ENCODE data around the gene XCR1. TPM values are rescaled to one million over a fixed set of nuclear protein-coding genes. Genes with fewer than 3 reads are reported as not detected.

Gene XCR1
- total RNA-seq, 4 donors from 2014 or later, result under 0.01 to 0.07 (median 0.04) TPM; not detected in 1

DNA sequence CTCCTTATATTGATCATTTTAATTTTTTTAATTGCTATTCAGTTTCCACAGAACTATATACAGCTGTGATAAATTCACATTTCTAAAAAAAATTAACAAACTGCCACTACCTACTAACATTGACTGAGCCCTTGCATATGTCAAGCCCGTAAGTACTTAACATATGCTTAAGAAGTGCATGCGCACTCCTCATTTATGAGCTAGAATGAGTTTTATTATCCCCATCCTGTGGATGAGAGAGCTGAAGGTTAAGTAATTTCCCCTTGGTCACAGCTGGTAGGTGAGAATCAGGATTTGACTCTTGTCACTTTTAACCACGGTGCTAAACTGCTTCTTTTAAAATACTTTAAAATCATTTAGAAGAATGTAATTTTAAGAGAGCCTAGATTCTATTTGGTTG is 58.2 kb downstream of the XCR1 start:
- WGBS, 2 donors (ENCODE audit: low coverage in 1 of 2), result 70 to 92% methylated on average over 2 to 3 of the region's 3 CpGs
- Histone ChIP-seq H3K36me3 (peaks cover 0 to 94% of the 10 kb centered on the region in 2 donors), H3K9me3 (no peaks in the 10 kb centered on the region), H3K4me3 (no peak overlapping the region), H3K27ac (no peak overlapping the region), H3K27me3 (no peaks in the 10 kb centered on the region), H3K4me1 (peaks cover 0 to 65% (median 0%) of the 10 kb centered on the region in 3 donors)
- TF ChIP-seq EP300 (IDR thresholded peaks at IDR 0.05) (no peak), POLR2A (IDR thresholded peaks at IDR 0.05) (no peak), POLR2AphosphoS5 (IDR thresholded peaks at IDR 0.05) (no peak)
- TF ChIP-seq, protein P1, sequence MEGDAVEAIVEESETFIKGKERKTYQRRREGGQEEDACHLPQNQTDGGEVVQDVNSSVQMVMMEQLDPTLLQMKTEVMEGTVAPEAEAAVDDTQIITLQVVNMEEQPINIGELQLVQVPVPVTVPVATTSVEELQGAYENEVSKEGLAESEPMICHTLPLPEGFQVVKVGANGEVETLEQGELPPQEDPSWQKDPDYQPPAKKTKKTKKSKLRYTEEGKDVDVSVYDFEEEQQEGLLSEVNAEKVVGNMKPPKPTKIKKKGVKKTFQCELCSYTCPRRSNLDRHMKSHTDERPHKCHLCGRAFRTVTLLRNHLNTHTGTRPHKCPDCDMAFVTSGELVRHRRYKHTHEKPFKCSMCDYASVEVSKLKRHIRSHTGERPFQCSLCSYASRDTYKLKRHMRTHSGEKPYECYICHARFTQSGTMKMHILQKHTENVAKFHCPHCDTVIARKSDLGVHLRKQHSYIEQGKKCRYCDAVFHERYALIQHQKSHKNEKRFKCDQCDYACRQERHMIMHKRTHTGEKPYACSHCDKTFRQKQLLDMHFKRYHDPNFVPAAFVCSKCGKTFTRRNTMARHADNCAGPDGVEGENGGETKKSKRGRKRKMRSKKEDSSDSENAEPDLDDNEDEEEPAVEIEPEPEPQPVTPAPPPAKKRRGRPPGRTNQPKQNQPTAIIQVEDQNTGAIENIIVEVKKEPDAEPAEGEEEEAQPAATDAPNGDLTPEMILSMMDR (IDR thresholded peaks at IDR 0.05), result no peak
- ATAC-seq, result no peak

DNA sequence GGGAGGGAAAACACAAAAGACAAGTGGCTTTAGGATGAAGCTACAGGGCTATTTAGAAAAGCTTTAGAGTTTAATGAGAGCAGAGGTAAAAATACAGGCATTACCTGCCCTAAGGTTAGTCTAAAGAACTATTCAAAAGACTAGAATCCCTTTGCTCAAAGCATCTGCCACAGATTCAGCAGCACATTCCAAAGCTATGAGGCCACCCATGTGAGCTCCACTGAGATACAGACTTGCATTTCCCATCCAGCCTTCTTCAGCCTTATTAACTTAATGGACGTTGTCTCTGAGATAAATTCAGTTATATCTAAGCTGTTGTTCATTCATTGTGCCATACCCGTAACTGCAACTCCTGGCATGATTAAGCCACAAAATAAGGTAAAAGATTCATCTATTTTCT is 58.6 kb downstream of the XCR1 start:
- Histone ChIP-seq H3K27ac (no peak overlapping the region), H3K4me3 (no peak overlapping the region), H3K4me1 (peaks cover 0 to 62% (median 0%) of the 10 kb centered on the region in 3 donors), H3K27me3 (no peaks in the 10 kb centered on the region), H3K36me3 (peaks cover 0 to 94% of the 10 kb centered on the region in 2 donors), H3K9me3 (no peaks in the 10 kb centered on the region)
- TF ChIP-seq POLR2AphosphoS5 (IDR thresholded peaks at IDR 0.05) (no peak), EP300 (IDR thresholded peaks at IDR 0.05) (no peak), POLR2A (IDR thresholded peaks at IDR 0.05) (no peak)
- TF ChIP-seq, protein P1 (IDR thresholded peaks at IDR 0.05), result no peak
- 43 to 67% methylated on average over 2 of the region's 2 CpGs for WGBS, 2 donors (ENCODE audit: low coverage in 1 of 2)
- ATAC-seq, result no peak

DNA sequence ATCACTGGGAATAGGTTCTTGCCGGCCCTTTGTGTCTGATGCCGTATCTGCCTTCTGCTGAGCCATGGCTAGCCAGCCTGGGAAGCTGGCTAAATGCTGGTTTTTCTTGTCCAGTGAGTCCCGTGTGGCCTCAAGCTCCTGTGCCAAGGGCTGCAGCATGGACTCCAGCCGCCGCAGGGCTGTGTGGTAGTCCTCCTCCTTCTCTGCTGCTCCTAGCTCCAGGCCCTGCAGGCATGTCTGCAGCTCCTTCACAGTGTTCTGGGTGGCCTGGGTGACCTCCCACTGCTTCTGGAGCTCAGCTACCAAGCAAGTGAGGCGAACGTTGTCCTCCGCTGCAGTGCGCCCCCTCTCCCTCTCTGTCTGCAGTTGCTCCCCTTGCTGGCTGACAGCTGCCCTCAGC is 59.1 kb downstream of the XCR1 start:
- no peak overlapping the region for H3K27ac ChIP-seq
- peaks cover 0 to 57% (median 0%) of the 10 kb centered on the region in 3 donors for H3K4me1 ChIP-seq
- H3K4me3 ChIP-seq, result no peak overlapping the region
- WGBS, 2 donors (ENCODE audit: low coverage in 1 of 2), result 50 to 75% methylated on average over 1 to 9 of the region's 9 CpGs
- ATAC-seq, result no peak
- TF ChIP-seq, protein P1 (IDR thresholded peaks at IDR 0.05), result no peak
- TF ChIP-seq EP300 (IDR thresholded peaks at IDR 0.05) (no peak), POLR2A (IDR thresholded peaks at IDR 0.05) (no peak), POLR2AphosphoS5 (IDR thresholded peaks at IDR 0.05) (no peak)
- peaks cover 0 to 97% of the 10 kb centered on the region in 2 donors for H3K36me3 ChIP-seq
- no peaks in the 10 kb centered on the region for H3K27me3 ChIP-seq
- H3K9me3 ChIP-seq, result no peaks in the 10 kb centered on the region

DNA sequence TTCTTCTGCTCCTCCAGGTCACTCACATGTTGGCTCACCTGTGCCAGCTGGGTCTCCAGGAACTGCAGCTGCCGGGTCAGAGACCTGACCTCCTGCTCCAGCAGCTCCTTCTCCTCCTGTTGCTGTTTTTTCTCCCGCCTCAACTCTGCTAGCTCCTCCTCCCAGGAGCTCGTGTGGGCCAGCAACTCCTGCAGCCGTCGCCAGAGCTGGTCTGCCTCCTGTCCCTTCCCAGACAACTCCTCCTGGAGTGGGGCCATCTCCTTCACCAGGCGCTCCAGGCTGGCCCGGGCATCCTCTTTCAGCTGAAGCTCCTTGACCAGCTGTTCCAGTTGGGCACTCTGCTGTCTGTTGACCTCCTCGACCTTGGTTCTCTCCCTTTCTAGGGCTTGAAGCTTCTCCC is 59.6 kb downstream of the XCR1 start:
- peaks cover 0 to 52% (median 0%) of the 10 kb centered on the region in 3 donors for H3K4me1 ChIP-seq
- no peak for ATAC-seq
- H3K9me3 ChIP-seq, result no peaks in the 10 kb centered on the region
- WGBS, 2 donors (ENCODE audit: low coverage in 1 of 2), result 46 to 65% methylated on average over 6 to 8 of the region's 8 CpGs
- H3K4me3 ChIP-seq, result no peak overlapping the region
- no peaks in the 10 kb centered on the region for H3K27me3 ChIP-seq
- H3K27ac ChIP-seq, result no peak overlapping the region
- TF ChIP-seq, protein P1 (IDR thresholded peaks at IDR 0.05), result no peak
- no peak for TF ChIP-seq POLR2A (IDR thresholded peaks at IDR 0.05)
- TF ChIP-seq POLR2AphosphoS5 (IDR thresholded peaks at IDR 0.05), result no peak
- no peak for TF ChIP-seq EP300 (IDR thresholded peaks at IDR 0.05)
- H3K36me3 ChIP-seq, result peaks cover 0 to 98% of the 10 kb centered on the region in 2 donors

Other genes starting within 250 kb of the XCR1 start
- 1 to 10 TPM in 1 of 4 donors, under 1 TPM in 3; 0.16 to 1.1 (median 0.26) TPM for gene SLC6A20, start 230.9 kb downstream of the XCR1 start, total RNA-seq
- 10 to 100 TPM; 12.6 to 30.9 (median 23.3) TPM for gene LZTFL1, start 185.4 kb downstream of the XCR1 start, total RNA-seq
- gene CCR9, start 140.9 kb downstream of the XCR1 start, total RNA-seq, result not detected
- 1 to 10 TPM in 1 of 4 donors, under 1 TPM in 2, not detected in 1; 0.54 to 3.5 (median 0.87) TPM for gene CXCR6, start 84.0 kb downstream of the XCR1 start, total RNA-seq
- 100 to 1,000 TPM in 2 of 4 donors, 10 to 100 TPM in 2; 66.8 to 144 (median 97.3) TPM for gene FYCO1, start 31.7 kb downstream of the XCR1 start, total RNA-seq
- gene CCR1, start 180.8 kb upstream of the XCR1 start, total RNA-seq, result 10 to 100 TPM in 2 of 4 donors, 1 to 10 TPM in 2; 1.9 to 32.3 (median 8.7) TPM
- gene CCR3, start 215.0 kb upstream of the XCR1 start, total RNA-seq, result not detected